ENCODE results near the gene ANTKMT.

ANTKMT gene

DNA sequence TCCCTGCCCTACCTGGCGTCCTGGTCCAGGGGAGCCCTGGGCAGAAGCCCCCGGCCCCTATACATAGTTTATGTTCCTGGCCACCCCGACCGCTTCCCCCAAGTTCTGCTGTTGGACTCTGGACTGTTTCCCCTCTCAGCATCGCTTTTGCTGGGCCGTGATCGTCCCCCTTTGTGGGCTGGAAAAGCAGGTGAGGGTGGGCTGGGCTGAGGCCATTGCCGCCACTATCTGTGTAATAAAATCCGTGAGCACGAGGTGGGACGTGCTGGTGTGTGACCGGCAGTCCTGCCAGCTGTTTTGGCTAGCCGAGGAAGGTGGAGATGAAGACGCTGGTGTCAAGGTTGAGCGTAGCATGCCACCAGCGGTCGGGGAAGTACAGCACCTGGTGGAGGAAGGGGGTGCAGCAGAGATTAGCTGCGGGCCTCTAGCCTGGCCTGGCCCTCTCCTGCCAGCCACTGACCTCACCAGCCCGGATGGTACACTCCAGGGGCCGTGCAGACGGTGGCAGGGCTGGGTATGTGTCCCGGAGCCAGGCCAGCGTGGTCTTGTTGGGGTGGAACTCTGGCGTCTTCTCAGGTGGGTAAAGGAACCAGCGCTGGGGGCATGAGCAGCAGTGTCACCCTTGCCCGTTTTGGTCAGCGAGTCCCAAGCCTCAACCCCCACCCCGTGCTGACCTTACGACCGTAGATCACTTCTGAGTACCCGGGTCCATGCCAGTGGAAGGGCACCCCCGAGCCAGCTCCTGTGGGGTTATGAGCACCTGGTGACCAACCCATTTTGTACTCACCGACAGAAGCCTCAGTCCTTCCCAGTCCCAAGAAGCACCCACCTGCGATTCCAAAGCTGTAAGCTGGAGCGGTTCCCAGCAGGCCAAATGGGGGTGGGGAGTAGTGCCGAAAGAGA, 38.2 kb upstream of the ANTKMT start:
- DNase-seq (ENCODE audit: low read depth), result no peak
- TF ChIP-seq, protein P1, sequence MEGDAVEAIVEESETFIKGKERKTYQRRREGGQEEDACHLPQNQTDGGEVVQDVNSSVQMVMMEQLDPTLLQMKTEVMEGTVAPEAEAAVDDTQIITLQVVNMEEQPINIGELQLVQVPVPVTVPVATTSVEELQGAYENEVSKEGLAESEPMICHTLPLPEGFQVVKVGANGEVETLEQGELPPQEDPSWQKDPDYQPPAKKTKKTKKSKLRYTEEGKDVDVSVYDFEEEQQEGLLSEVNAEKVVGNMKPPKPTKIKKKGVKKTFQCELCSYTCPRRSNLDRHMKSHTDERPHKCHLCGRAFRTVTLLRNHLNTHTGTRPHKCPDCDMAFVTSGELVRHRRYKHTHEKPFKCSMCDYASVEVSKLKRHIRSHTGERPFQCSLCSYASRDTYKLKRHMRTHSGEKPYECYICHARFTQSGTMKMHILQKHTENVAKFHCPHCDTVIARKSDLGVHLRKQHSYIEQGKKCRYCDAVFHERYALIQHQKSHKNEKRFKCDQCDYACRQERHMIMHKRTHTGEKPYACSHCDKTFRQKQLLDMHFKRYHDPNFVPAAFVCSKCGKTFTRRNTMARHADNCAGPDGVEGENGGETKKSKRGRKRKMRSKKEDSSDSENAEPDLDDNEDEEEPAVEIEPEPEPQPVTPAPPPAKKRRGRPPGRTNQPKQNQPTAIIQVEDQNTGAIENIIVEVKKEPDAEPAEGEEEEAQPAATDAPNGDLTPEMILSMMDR (conservative IDR thresholded peaks at IDR 0.05; ENCODE audit: control insufficient read depth, insufficient read depth, low read depth, low read length), result no peak
- H3K4me3 ChIP-seq (ENCODE audit: control insufficient read depth, low read depth, low read length), result peak overlapping the region; percentile 46

DNA sequence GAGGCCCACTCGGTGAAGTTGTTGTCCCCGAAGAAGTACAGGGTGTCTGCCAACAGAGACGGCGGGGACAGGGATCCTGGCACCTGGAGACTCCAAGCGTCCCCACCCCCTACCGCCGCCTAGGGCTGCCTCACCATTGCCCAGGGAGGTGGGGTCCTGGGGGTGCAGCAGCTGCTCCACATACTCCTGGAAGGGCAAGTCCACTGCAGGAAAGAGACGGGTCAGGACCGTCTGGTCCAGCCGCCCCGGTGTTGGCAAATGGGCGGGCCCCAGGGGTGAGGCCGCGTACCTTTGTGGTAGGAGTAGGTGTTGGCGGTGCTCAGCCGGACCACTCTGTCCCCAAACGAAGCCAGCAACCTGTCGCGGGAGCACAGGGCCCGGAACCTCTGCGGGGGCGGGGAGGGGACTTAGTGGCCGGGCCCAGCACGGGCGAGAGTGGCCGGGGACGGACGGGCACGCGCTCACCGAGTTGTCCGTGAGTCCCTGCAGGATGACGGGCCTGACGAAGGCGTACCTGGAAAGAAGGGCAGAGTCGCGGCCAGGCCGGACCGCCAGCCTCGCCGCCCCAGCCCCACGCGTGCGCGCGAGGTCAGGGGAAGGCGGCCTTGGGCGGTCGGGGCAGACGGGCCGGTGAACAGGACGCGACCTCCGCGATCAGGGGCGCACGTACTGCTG, 37.4 kb upstream of the ANTKMT start:
- DNase-seq (ENCODE audit: low read depth), result no peak
- peak overlapping the region; percentile 46 for H3K4me3 ChIP-seq (ENCODE audit: control insufficient read depth, low read depth, low read length)
- TF ChIP-seq, protein P1 (conservative IDR thresholded peaks at IDR 0.05; ENCODE audit: control insufficient read depth, insufficient read depth, low read depth, low read length), result no peak

DNA sequence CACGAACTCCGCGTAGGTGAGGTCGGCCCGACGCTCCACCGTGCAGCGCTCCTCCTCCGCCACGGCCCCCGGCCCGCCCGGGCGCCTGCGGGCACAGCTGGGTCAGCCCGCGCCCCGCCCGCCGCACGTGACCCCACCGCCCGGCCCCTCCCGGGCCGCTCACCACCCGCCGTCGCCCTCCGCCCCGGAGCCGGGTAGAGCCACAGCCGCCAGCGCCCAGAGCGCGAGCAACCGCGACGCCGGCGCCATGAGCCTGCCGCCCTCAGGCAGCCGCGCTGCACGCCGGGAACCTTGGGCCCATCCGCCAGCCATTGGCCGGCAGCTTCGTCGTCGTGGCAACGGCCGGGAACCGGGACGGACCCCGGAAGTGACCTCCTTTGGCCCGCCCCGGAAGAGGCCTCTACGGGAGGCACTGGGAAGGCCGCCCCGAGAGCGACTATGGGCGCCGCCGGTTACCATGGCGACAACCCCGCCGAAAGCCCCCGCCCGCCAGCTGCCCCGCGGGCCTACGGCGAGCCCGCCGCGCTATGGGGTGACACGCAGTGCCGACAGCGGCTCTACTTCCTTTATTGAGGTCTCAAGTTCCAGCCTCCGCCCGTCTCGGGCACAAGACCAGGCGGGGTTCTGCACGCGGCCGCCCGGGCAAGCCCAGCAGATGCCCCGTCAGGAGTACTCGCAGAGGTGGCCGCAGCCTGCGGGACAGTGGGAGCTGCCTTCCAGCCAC, 36.7 kb upstream of the ANTKMT start, which contains the start of gene JMJD8:
TSS of gene JMJD8 (minus strand) at position 264 of the 724 bp plus-strand sequence. CDS start at position 249, 15 bp downstream.
- TF ChIP-seq, protein P1 (conservative IDR thresholded peaks at IDR 0.05; ENCODE audit: control insufficient read depth, insufficient read depth, low read depth, low read length), result no peak
- peak within 1 kb of the TSS; percentile 52 for H3K4me3 ChIP-seq (ENCODE audit: control insufficient read depth, low read depth, low read length)
- peak; percentile 91 for DNase-seq (ENCODE audit: low read depth)

DNA sequence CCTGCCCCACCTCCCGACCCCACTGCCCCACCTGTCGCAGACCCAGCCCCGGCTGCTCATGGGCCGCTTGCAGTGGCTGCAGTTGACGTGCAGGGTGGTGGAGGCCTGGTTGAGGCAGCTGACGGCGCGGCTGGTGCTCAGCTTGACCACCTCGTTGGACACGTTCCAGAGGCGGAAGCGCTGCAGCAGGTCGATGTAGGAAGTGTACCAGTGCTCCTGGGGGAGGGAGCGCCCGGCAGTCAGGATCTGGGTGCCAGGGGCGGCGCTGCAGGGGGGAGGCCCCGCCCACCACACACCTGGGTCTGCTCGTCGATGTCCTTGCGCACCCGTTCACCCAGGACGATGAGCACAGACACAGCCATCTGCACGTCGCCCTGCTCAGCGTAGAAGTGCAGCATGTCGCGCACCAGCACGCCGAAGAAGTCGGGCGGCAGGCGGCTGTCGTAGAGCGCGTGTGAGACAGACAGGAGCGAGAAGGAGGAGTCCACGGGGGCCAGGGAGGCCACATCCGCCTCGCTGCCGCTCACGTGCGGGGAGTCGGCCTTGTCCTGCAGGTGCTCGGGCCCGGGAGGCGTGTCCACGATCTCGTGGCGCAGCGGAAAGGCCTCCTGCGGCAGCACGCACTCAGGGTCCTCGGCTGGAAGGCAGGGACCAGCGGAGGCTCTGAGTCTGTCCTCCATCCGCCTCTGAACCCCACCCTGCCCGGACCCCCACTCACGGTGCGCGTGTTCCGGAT, 35.8 kb upstream of the ANTKMT start:
- H3K4me3 ChIP-seq (ENCODE audit: control insufficient read depth, low read depth, low read length), result no peak overlapping the region
- DNase-seq (ENCODE audit: low read depth), result no peak
- TF ChIP-seq, protein P1 (conservative IDR thresholded peaks at IDR 0.05; ENCODE audit: control insufficient read depth, insufficient read depth, low read depth, low read length), result no peak

DNA sequence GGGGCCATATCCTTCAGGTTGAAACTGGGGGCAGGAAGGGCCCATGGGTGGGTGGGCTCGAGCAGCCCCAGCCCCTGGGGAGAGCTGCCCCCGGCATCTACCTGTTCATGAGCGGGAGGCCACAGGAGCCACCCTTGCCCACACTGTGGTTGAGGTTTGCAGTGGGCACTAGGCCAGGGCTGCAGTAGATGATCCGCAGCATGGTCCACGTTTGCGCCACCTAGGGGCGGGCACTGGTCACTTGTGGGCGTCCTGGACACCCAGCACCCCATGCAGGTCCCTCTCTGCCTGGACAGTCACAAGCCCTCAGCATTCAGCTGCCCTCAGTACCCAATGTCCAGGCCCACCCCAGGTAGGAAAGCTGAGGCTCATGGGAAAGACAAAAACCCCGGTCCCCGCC, 35.0 kb upstream of the ANTKMT start:
- peak; percentile 54 for DNase-seq (ENCODE audit: low read depth)
- H3K4me3 ChIP-seq (ENCODE audit: control insufficient read depth, low read depth, low read length), result no peak overlapping the region
- TF ChIP-seq, protein P1 (conservative IDR thresholded peaks at IDR 0.05; ENCODE audit: control insufficient read depth, insufficient read depth, low read depth, low read length), result peak; percentile 57

Data from fibroblast of mammary gland (primary cell).